Heart right ventricle (tissue), 16 donors: ENCODE results near the gene OSBPL5. TPM values are rescaled to one million over a fixed set of nuclear protein-coding genes. Genes with fewer than 3 reads are reported as not detected.
A peak's percentile ranks its signal among the peaks of the same experiment; 100 is the strongest.

ENCODE experiments used
- ATAC-seq, 8 donors: fragments of 200-7000 bp; cut with Tn5 transposase; one replicate each; pipeline ENCODE4 v1.9.1; 2020; ENCODE audit warnings: mild to moderate bottlenecking in 8 of 8, moderate library complexity in 8 of 8, moderate number of reproducible peaks in 1 of 8
- DNase-seq, 2 donors: peaks; one replicate each; pipeline ENCODE4 v3.0.0-alpha.2; 2020
- H3K27ac ChIP-seq, 10 donors: fragments of 200-600 bp; sonication (generic) in 2 of 10; one replicate each; pipeline versions ENCODE4 v1.5.0 to v1.8.0; 2020 to 2022; ENCODE audit warnings: mild to moderate bottlenecking in 3 of 10
- H3K27me3 ChIP-seq, 7 donors: fragments of 200-600 bp; one replicate each; pipeline ENCODE4 v1.8.0; 2021 to 2022; ENCODE audit warnings: mild to moderate bottlenecking in 2 of 7
- H3K36me3 ChIP-seq, 9 donors: fragments of 200-600 bp; sonication (generic) in 1 of 9; one replicate each; pipeline versions ENCODE4 v1.5.0 to v1.8.0; 2020 to 2022; ENCODE audit warnings: mild to moderate bottlenecking in 2 of 9
- H3K4me1 ChIP-seq, 9 donors: fragments of 200-600 bp; sonication (generic) in 1 of 9; one replicate each; pipeline versions ENCODE4 v1.5.0 to v1.8.0; 2020 to 2022; ENCODE audit warnings: mild to moderate bottlenecking in 4 of 9
- H3K4me3 ChIP-seq, 10 donors: fragments of 200-600 bp; sonication (generic) in 2 of 10; one replicate each; pipeline versions ENCODE4 v1.5.0 to v1.8.0; 2020 to 2022; ENCODE audit warnings: mild to moderate bottlenecking in 7 of 10, moderate library complexity in 2 of 10
- H3K9me3 ChIP-seq, 11 donors: fragments of 200-600 bp in 10 of 11; sonication (generic) in 2 of 11; one replicate each; pipeline versions ENCODE4 v1.5.0 to v1.8.0; 2013 to 2022; ENCODE audit warnings: mild to moderate bottlenecking in 2 of 11, control low read depth in 1 of 11, moderate library complexity in 1 of 11
- WGBS, 2 donors: extraction: QIAGEN DNeasy Blood & Tissue Kit; methylation state at CpG; one replicate each; pipeline ENCODE4 v1.1.7; 2013; ENCODE audit warnings: inconsistent platforms in 1 of 2; 5-methylcytosine and 5-hydroxymethylcytosine counted together
- intact Hi-C, 10 donors: fragments of 100-400 bp; cut with DNase I; formaldehyde crosslinking; loops; one replicate each; pipeline versions ENCODE4 v1.11.1 to v1.14.2; 2022
- polyA plus RNA-seq, 2 donors: library from polyadenylated mRNA; stranded (reverse); fragments of 200-250 nt; gene quantifications; one replicate each; pipeline ENCODE4 v1.2.3, GENCODE V29; 2013
- total RNA-seq, 10 donors: library from RNA; stranded (reverse); fragmentation: NEBNext Ultra II Directional in 3 of 10; extraction: Animal tissue kit (Norgen Biotek cat#: 25700) in 3 of 10; gene quantifications; one replicate each; pipeline versions ENCODE4 v1.2.1 to v1.2.4, GENCODE V29; 2021 to 2023
- TF ChIP-seq, protein P1 (sequence below), 9 donors: fragments of 200-600 bp; sonication (generic) in 2 of 9; IDR thresholded peaks; one replicate each; pipeline versions ENCODE4 v1.5.0 to v1.8.0; 2021 to 2022; ENCODE audit warnings: antibody characterized with exemption in 9 of 9, mild to moderate bottlenecking in 5 of 9, moderate library complexity in 1 of 9
- donor health status: Arrhythmogenic right ventricular cardiomyopathy.
- donor health status: ischemic (EF 13 %, LVEDD 7.1; RV severe dilation, severe dysfunction).
- donor health status: healthy with polysubstance abuse.
- donor health status: DM: no; HTN: yes; CAD: no.
- donor health status: DM: no; HTN: no; CAD: no.
- donor health status: ischemic (EF 25% LVEDD 6.9; RV normal size, moderate dysfunction).
- donor health status: ischemic (EF 25% LVEDD 5.7; RV mildly dilated, moderate dysfunction).
- donor health status: healthy.
- donor health status: DM: yes; HTN: yes; CAD: no.
- donor health status: Ischemic cardiomyopathy.
- donor health status: ischemic (EF 35%, LVEDD 5.7; RV mildly dilated, moderate dysfunction).
- donor health status: nonischemic (EF 11% LVEDD 7.7; RV severe dilation, severe dysfunction).
- donor health status: DM: yes; HTN: yes; CAD: no.
- donor health status: PGD.
- donor health status: ischemic (EF 29% LVEDD 5.4; RV normal size, mild dysfunction).
- donor health status: nonischemic (EF 23%, LVEDD 6.1; RV moderate dilation, normal function).

OSBPL5 gene
- total and polyA plus RNA-seq, 12 donors: 10.4 to 18.7 (median 15.5) TPM

DNA sequence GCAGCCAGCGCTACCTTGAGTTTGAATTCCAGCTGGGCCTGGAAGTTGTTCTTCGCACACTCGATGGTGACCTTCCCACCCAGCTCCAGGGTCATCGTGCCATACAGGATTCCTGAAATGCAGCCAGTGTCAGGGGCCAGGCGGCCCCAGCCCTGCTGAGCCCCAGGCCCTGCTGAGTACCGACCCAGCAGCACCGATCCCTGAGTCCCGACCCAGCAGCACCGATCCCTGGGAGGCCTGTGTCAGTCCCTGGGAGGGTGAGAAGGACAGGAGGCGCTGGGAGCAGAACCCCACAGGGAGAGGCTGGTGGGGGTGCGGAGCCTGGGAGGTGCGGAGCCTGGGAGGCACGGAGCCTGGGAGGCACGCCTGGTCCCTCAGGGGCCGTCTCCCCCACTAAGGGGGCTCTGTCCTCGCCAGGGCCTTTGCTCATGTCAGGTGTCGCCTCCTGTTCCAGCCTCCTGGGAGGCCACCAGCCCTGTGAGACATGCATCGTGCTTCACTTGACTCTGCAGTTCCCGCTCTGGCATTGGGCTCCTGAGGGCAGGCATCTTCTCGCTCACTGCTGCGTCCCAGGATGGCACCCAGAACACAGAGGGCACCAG is 70.8 kb downstream of the OSBPL5 start:
- ATAC-seq (no peak), DNase-seq (no peak)
- no peaks in the 10 kb centered on the region for H3K27me3 ChIP-seq
- no peaks in the 10 kb centered on the region for H3K9me3 ChIP-seq
- peak overlapping the region in 2 of 10 donors; percentile 21 to 75 for H3K27ac ChIP-seq
- TF ChIP-seq, protein P1, sequence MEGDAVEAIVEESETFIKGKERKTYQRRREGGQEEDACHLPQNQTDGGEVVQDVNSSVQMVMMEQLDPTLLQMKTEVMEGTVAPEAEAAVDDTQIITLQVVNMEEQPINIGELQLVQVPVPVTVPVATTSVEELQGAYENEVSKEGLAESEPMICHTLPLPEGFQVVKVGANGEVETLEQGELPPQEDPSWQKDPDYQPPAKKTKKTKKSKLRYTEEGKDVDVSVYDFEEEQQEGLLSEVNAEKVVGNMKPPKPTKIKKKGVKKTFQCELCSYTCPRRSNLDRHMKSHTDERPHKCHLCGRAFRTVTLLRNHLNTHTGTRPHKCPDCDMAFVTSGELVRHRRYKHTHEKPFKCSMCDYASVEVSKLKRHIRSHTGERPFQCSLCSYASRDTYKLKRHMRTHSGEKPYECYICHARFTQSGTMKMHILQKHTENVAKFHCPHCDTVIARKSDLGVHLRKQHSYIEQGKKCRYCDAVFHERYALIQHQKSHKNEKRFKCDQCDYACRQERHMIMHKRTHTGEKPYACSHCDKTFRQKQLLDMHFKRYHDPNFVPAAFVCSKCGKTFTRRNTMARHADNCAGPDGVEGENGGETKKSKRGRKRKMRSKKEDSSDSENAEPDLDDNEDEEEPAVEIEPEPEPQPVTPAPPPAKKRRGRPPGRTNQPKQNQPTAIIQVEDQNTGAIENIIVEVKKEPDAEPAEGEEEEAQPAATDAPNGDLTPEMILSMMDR (IDR thresholded peaks at IDR 0.05): no peak
- H3K4me1 ChIP-seq: peaks cover 0 to 40% (median 27%) of the 10 kb centered on the region in 9 donors
- 81 to 87% methylated on average over 21 of the region's 21 CpGs for WGBS, 2 donors
- no peak overlapping the region for H3K4me3 ChIP-seq
- H3K36me3 ChIP-seq: peaks cover 0 to 69% (median 3%) of the 10 kb centered on the region in 9 donors
- intact Hi-C loops: loop anchor here in 4 of 10 donors (5.0 to 10.0 kb wide), 4 partner anchors 37 to 560 kb away; partner anchors contain the start of gene CARS1 (in 2 of the 4)

DNA sequence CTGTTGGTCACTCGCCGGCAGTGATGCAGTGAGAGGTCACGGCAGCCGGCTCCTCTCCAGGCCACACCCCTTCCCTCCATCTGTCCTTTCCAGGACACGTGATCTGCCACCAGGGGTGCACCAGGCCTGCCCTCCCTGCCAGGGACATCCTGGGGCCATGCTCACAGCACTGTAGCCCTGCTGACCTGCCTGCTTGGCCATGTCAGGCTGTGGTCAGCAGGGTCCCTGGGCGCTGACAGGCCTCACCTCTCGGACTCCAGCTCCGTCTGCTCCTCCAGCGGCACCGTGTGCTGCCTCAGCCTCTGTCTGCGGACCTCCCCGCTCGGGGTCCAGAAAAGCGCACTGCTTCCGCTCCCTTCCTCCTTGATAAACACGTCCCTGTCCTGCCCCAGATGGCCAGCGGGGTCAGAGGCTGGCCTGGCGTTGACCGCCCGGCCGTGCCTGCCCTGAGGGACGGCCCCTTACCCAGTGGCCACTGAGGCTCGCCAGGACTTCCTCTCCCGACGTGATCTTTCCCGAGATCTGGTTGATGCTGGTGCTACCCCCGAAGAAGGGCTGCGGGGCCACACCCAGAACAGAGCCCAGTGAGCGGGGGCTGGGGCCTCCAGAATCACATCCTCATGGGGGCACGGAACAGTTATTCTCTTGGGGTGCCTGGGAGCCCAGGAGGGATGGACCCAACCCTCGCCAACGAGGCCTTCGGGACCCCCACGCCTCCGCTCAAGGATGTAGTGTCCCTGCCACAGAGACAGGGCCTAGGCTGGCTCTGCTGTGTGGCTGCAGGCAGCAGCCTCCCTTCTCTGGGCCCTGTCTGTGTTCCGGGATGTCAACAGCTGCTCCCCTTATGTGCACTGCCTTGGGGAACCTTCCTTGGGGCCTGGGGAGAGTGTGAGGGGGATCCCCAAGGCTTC is 71.6 kb downstream of the OSBPL5 start:
- ATAC-seq (no peak), DNase-seq (no peak)
- H3K9me3 ChIP-seq: no peaks in the 10 kb centered on the region
- H3K4me1 ChIP-seq: peaks cover 0 to 40% (median 26%) of the 10 kb centered on the region in 9 donors
- H3K27me3 ChIP-seq: no peaks in the 10 kb centered on the region
- no peak overlapping the region for H3K27ac ChIP-seq
- WGBS, 2 donors: 84 to 85% methylated on average over 36 of the region's 36 CpGs
- TF ChIP-seq, protein P1 (IDR thresholded peaks at IDR 0.05): no peak
- peaks cover 0 to 68% (median 3%) of the 10 kb centered on the region in 9 donors for H3K36me3 ChIP-seq
- no peak overlapping the region for H3K4me3 ChIP-seq
- intact Hi-C loops: loop anchor here in 5 of 10 donors (2.0 to 10.0 kb wide), 5 partner anchors 36 to 559 kb away; partner anchors contain the start of gene CARS1 (in 2 of the 5)

DNA sequence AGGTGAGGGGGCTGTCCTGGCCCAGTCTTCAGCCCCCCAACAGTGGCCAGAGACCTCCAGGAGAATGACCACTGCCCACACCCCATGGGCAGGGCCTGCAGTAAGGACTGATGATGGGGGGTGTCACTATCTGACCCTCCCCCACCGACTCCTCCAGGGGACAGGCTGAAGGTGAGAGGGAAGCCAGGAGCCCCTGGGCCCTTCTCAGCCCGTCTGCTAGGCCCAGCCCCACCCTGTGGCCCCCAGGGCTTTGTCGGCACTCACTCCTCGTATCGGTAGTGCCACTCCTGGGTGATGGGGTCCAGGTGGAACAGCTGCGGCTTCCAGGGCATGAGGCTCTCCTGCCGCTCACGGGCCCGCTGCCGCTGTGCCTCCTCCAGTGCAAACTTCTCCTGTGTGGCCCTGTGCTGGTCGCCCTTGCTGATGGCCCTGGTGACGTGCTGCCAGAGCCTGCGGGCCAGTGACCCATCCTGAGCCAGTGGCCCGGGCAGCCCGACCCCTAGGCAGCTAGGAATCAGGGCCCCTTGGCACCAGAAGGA is 72.4 kb downstream of the OSBPL5 start:
- ATAC-seq (no peak), DNase-seq (no peak)
- Histone ChIP-seq H3K4me1 (peaks cover 0 to 40% (median 26%) of the 10 kb centered on the region in 9 donors), H3K27me3 (no peaks in the 10 kb centered on the region), H3K9me3 (no peaks in the 10 kb centered on the region), H3K36me3 (peaks cover 0 to 68% (median 3%) of the 10 kb centered on the region in 9 donors), H3K4me3 (no peak overlapping the region), H3K27ac (no peak overlapping the region)
- TF ChIP-seq, protein P1 (IDR thresholded peaks at IDR 0.05): no peak
- intact Hi-C loops: loop anchor here in 6 of 10 donors (1.0 to 10.0 kb wide), 6 partner anchors 35 to 558 kb away; partner anchors contain the start of gene CARS1 (in 2 of the 6)
- 91 to 93% methylated on average over 15 of the region's 15 CpGs for WGBS, 2 donors
